ENCODE data around the gene TBC1D17. TPM values are rescaled to one million over a fixed set of nuclear protein-coding genes. Genes with fewer than 3 reads are reported as not detected.

The TBC1D17 gene
- total and polyA plus RNA-seq, 2 of the 13 experiments (the other 11 are each of a cell fraction or from before 2014, with no cell fraction given), result 9.7 to 16.9 TPM

- TF ChIP-seq KIAA2018 (CRISPR knock-in tag; IDR thresholded peaks at IDR 0.05; ENCODE audit: borderline replicate concordance) (no peak), PLRG1 (conservative IDR thresholded peaks at IDR 0.05) (no peak), ZNF142 (CRISPR knock-in tag; IDR thresholded peaks at IDR 0.05) (0 out of 2 replicates have a peak, but pooled peaks have one; percentile 34), ATF5 (CRISPR knock-in tag; IDR thresholded peaks at IDR 0.05; ENCODE audit: low read depth) (peak; percentile 80; the same call in 1 of the 2 replicates), NPAS2 (CRISPR knock-in tag; IDR thresholded peaks at IDR 0.05; ENCODE audit: borderline replicate concordance) (no peak), SMYD3 (CRISPR knock-in tag; IDR thresholded peaks at IDR 0.05) (no peak; the same call in 1 of the 2 replicates), GLMP (CRISPR knock-in tag; IDR thresholded peaks at IDR 0.05; ENCODE audit: borderline replicate concordance) (no peak), POGK (CRISPR knock-in tag; conservative IDR thresholded peaks at IDR 0.05) (no peak), CAMTA2 (CRISPR knock-in tag; IDR thresholded peaks at IDR 0.05; ENCODE audit: borderline replicate concordance) (no peak), RBAK (CRISPR knock-in tag; IDR thresholded peaks at IDR 0.05) (no peak)
These were observed 981 bp upstream of the TBC1D17 start (continued) for GRCh38 chr19:49876422-49877019.
